IMR-90 (cell line): ENCODE data around the gene ACTR5. TPM values are rescaled to one million over a fixed set of nuclear protein-coding genes. Genes with fewer than 3 reads are reported as not detected.

Experiments used
- ATAC-seq: fragments of 200-7000 bp; cut with Tn5 transposase; 2 replicates; pipeline ENCODE4 v1.9.1; 2020; ENCODE audit warnings: low read depth, mild to moderate bottlenecking, moderate library complexity
- BruUV-seq: library from RNA; stranded (reverse); fragments of 400-500 nt; replicated peaks from 2 replicates; lab custom pipeline; 2021; lab: Mats Ljungman, UMichigan
- CTCF ChIA-PET: fragments of 300-600 bp; formaldehyde crosslinking; extraction: SDS; loops from one replicate; lab custom pipeline; 2021; ENCODE audit warnings: antibody characterized with exemption; lab: Yijun Ruan, JAX
- POLR2A ChIA-PET: fragments of 300-600 bp; sonication (Branson Sonifier 250); formaldehyde crosslinking; loops from one replicate; lab custom pipeline; 2022; ENCODE audit warnings: antibody characterized with exemption; ENCODE audit not compliant: unreplicated experiment; lab: Charles Lee
- DNase-seq: peaks from one replicate; pipeline ENCODE4 v3.0.0; 2013
- H2AFZ ChIP-seq: replicated peaks from 2 replicates; pipeline ENCODE3; 2013; ENCODE audit warnings: low read length, mild to moderate bottlenecking; ENCODE audit not compliant: poor library complexity
- H2AK5ac ChIP-seq: 2 replicates; pipeline ENCODE4 v1.6.1; 2013; ENCODE audit warnings: low read depth, low read length, inconsistent platforms
- H2AK9ac ChIP-seq: replicated peaks from 2 replicates; pipeline ENCODE3; 2013; ENCODE audit warnings: mild to moderate bottlenecking, low read depth, low read length, moderate library complexity; ENCODE audit not compliant: poor library complexity
- H2BK120ac ChIP-seq: 2 replicates; pipeline ENCODE4 v1.6.1; 2013; ENCODE audit warnings: low read depth, low read length, inconsistent platforms
- H2BK15ac ChIP-seq: 3 replicates; pipeline ENCODE4 v1.6.1; 2013; ENCODE audit warnings: low read depth, low read length, inconsistent platforms
- H2BK20ac ChIP-seq: 2 replicates; pipeline ENCODE4 v1.6.1; 2013; ENCODE audit warnings: low read depth, mild to moderate bottlenecking, inconsistent platforms, low read length, moderate library complexity
- H2BK5ac ChIP-seq: 2 replicates; pipeline ENCODE4 v1.6.1; 2013; ENCODE audit warnings: mild to moderate bottlenecking, low read depth, low read length, inconsistent platforms; ENCODE audit not compliant: poor library complexity, severe bottlenecking
- H3K14ac ChIP-seq: replicated peaks from 2 replicates; pipeline ENCODE4 v1.6.1; 2013; ENCODE audit warnings: low read depth, low read length, inconsistent platforms
- H3K18ac ChIP-seq: 2 replicates; pipeline ENCODE4 v1.6.1; 2013; ENCODE audit warnings: low read depth, low read length, control low read depth
- H3K23ac ChIP-seq: 2 replicates; pipeline ENCODE4 v1.6.1; 2013; ENCODE audit warnings: low read depth, low read length, inconsistent platforms
- H3K27ac ChIP-seq: 2 replicates; pipeline ENCODE4 v1.5.1; 2013; ENCODE audit warnings: mild to moderate bottlenecking, control low read depth, low read length; ENCODE audit not compliant: insufficient read depth
- H3K27me3 ChIP-seq: 2 replicates; pipeline ENCODE4 v1.6.1; 2013; ENCODE audit warnings: low read length; ENCODE audit not compliant: control insufficient read depth, insufficient read depth
- H3K36me3 ChIP-seq: 2 replicates; pipeline ENCODE4 v1.6.1; 2013; ENCODE audit warnings: low read length, mixed read lengths; ENCODE audit not compliant: control insufficient read depth, insufficient read depth
- H3K4ac ChIP-seq: 2 replicates; pipeline ENCODE4 v1.6.1; 2013; ENCODE audit warnings: low read depth, low read length, inconsistent platforms
- H3K4me1 ChIP-seq: 2 replicates; pipeline ENCODE4 v1.6.1; 2013; ENCODE audit warnings: low read length, mixed read lengths; ENCODE audit not compliant: control insufficient read depth, insufficient read depth
- H3K4me2 ChIP-seq: 2 replicates; pipeline ENCODE4 v1.6.1; 2013; ENCODE audit warnings: low read depth, mild to moderate bottlenecking, control low read depth, low read length, moderate library complexity
- H3K4me3 ChIP-seq: 2 replicates; pipeline ENCODE4 v1.5.1; 2013; ENCODE audit warnings: low read depth, mild to moderate bottlenecking, control low read depth, low read length, moderate library complexity; ENCODE audit not compliant: insufficient read depth
- H3K56ac ChIP-seq: 2 replicates; pipeline ENCODE4 v1.6.1; 2013; ENCODE audit warnings: low read length, inconsistent platforms; ENCODE audit not compliant: insufficient read depth; ENCODE audit errors: extremely low read depth
- H3K79me1 ChIP-seq, 2 experiments: 2 replicates each; pipeline ENCODE4 v1.6.1; 2013; ENCODE audit warnings: low read length in 2 of 2, inconsistent platforms in 1 of 2, low read depth in 1 of 2
- H3K9ac ChIP-seq: 2 replicates; pipeline ENCODE4 v1.6.1; 2013; ENCODE audit warnings: low read depth, low read length, control low read depth
- H3K9me1 ChIP-seq: 2 replicates; pipeline ENCODE4 v1.6.1; 2013; ENCODE audit warnings: low read length, inconsistent platforms; ENCODE audit not compliant: insufficient read depth
- H3K9me3 ChIP-seq: 2 replicates; pipeline ENCODE4 v1.6.1; 2013; ENCODE audit warnings: low read length; ENCODE audit not compliant: control insufficient read depth, insufficient read depth
- H4K20me1 ChIP-seq: 2 replicates; pipeline ENCODE4 v1.6.1; 2013; ENCODE audit warnings: low read length, inconsistent platforms; ENCODE audit not compliant: insufficient read depth
- H4K5ac ChIP-seq: 2 replicates; pipeline ENCODE4 v1.6.1; 2013; ENCODE audit warnings: mild to moderate bottlenecking, low read depth, low read length, control low read depth
- H4K8ac ChIP-seq, 2 experiments: 2 replicates each; pipeline ENCODE4 v1.6.1; 2013; ENCODE audit warnings: low read depth in 2 of 2, low read length in 2 of 2, control low read depth in 1 of 2, inconsistent platforms in 1 of 2
- H4K91ac ChIP-seq: 2 replicates; pipeline ENCODE4 v1.6.1; 2013; ENCODE audit warnings: low read depth, low read length, inconsistent platforms; ENCODE audit not compliant: insufficient read depth
- BHLHE40 ChIP-seq: fragments of 150-350 bp; IDR thresholded peaks from 2 replicates; pipeline ENCODE4 v1.6.1; 2016; ENCODE audit warnings: mild to moderate bottlenecking, low read depth, low read length
- CEBPB ChIP-seq: IDR thresholded peaks from 2 replicates; pipeline ENCODE4 v1.6.1; 2012; ENCODE audit warnings: low read depth, low read length, improper control_type of control experiment
- FOS ChIP-seq: fragments of 150-350 bp; IDR thresholded peaks from 2 replicates; pipeline ENCODE4 v1.6.1; 2016; ENCODE audit warnings: low read depth, low read length
- MAZ ChIP-seq: IDR thresholded peaks from 2 replicates; pipeline ENCODE4 v1.6.1; 2012; ENCODE audit warnings: low read depth, mild to moderate bottlenecking, low read length, improper control_type of control experiment, moderate library complexity, borderline replicate concordance
- MXI1 ChIP-seq: IDR thresholded peaks from 2 replicates; pipeline ENCODE4 v1.6.1; 2012; ENCODE audit warnings: low read depth, mild to moderate bottlenecking, low read length, moderate library complexity, borderline replicate concordance
- NFE2L2 ChIP-seq: fragments of 150-350 bp; IDR thresholded peaks from 2 replicates; pipeline ENCODE4 v1.6.1; 2016; ENCODE audit warnings: low read depth, mild to moderate bottlenecking, low read length
- POLR2A ChIP-seq: IDR thresholded peaks from 2 replicates; pipeline ENCODE4 v1.6.1; 2012; ENCODE audit warnings: mild to moderate bottlenecking, low read depth, low read length
- RAD21 ChIP-seq: IDR thresholded peaks from 2 replicates; pipeline ENCODE4 v1.6.1; 2012; ENCODE audit warnings: low read length, improper control_type of control experiment
- RCOR1 ChIP-seq: IDR thresholded peaks from 2 replicates; pipeline ENCODE4 v1.6.1; 2012; ENCODE audit warnings: mild to moderate bottlenecking, low read length, improper control_type of control experiment; ENCODE audit not compliant: insufficient replicate concordance
- RFX5 ChIP-seq: IDR thresholded peaks from 2 replicates; pipeline ENCODE4 v1.8.0; 2012; ENCODE audit warnings: low read depth, mild to moderate bottlenecking, low read length, moderate library complexity
- SMC3 ChIP-seq: fragments of 150-350 bp; IDR thresholded peaks from 2 replicates; pipeline ENCODE4 v1.6.1; 2016; ENCODE audit warnings: low read depth, mild to moderate bottlenecking, antibody characterized with exemption, low read length, moderate library complexity
- WGBS, 2 experiments: methylation state at CpG; one replicate each; pipeline versions ENCODE4 v1.1.5 to v1.1.7; 2013; ENCODE audit warnings: missing lambda C conversion rate in 2 of 2; ENCODE audit not compliant: insufficient read length in 1 of 2; ENCODE audit errors: extremely low coverage in 2 of 2; 5-methylcytosine and 5-hydroxymethylcytosine counted together
- dilution Hi-C: fragments of 300-500 bp; cut with HindIII; formaldehyde crosslinking; loops from one replicate; pipeline ENCODE4 v1.14.3; 2018; ENCODE audit warnings: low sequenced_read_pairs; ENCODE audit not compliant: unreplicated experiment
- in situ Hi-C: fragments of 300-500 bp; cut with MboI; formaldehyde crosslinking; loops from 3 replicates; pipeline ENCODE4 v1.14.3; 2019; ENCODE audit warnings: low sequenced_read_pairs, inconsistent platforms, mixed read lengths
- intact Hi-C: fragments of 100-400 bp; cut with micrococcal nuclease; formaldehyde crosslinking; loops from 2 replicates; pipeline ENCODE4 v1.10.0; 2022
- polyA plus RNA-seq, 3 experiments: library from polyadenylated mRNA; depleted of rRNA; stranded (reverse); fragments of >200 nt; gene quantifications; 2 replicates each; pipeline ENCODE4 v1.2.3, GENCODE V29; 2012; ENCODE audit warnings: low replicate concordance in 1 of 3
- total RNA-seq: library from RNA; depleted of rRNA; stranded (reverse); fragments of >200 nt; gene quantifications from 2 replicates; pipeline ENCODE4 v1.2.3, GENCODE V29; 2012
- TF ChIP-seq, protein P1 (sequence below): conservative IDR thresholded peaks from 2 replicates; pipeline ENCODE4 v1.5.1; 2012; ENCODE audit warnings: mild to moderate bottlenecking, low read depth, low read length, improper control_type of control experiment
- TF ChIP-seq, protein P2 (sequence below): fragments of 150-350 bp; IDR thresholded peaks from 2 replicates; pipeline ENCODE4 v1.6.1; 2016; ENCODE audit warnings: low read depth, mild to moderate bottlenecking, low read length, moderate library complexity, borderline replicate concordance
- TF ChIP-seq, protein P3 (sequence below): fragments of 150-350 bp; IDR thresholded peaks from 2 replicates; pipeline ENCODE4 v1.6.1; 2017; ENCODE audit warnings: mild to moderate bottlenecking, antibody characterized with exemption, low read length, low read depth

The ACTR5 gene
- total and polyA plus RNA-seq, 2 of the 4 experiments (the other 2 are of a cell fraction) = 5.9 to 6.6 TPM

DNA sequence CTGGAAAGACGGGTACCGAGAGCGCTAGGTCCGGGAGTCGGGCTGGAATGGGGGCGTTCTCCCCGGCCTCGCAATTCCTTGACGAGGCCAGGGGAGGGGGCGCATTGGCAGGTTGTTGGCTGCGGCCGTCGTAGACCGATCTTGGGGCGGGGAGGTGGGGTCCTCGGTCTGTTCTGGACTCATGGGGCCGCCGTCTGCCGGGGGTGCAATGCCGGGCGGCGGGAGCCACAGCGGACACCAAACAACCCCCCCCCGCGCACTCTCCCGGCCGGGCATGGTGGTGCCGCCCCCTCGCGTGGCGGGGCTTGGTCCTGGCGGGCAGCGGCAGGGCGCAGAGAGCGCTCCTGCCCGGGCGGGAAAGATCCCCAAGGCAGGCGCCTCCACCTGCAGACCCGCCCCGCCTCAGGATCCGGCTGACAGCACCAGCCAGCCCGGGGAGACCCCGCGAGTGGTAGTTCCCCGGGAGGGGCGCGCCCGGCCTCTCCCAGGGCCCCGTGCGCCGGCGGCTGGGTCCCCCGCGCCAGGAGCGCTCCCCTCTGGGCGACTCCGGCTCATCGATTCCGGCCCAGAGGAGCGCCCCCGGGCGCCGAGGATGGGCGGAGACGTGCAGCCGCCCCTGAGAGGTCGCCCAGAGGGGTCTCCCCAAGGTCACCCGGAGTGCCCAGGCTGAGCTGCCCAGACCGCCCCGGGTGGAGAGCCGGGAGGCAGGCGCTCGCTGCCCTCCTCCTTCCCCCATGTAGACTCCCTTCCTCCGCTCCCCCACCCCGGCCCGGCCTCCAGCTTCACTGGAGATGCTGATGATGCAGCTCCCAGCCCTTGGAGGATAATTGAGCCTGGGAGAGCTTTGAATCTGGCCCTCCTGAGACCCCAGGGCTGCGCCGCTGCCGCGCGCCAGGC, 57.9 kb downstream of the ACTR5 start:
- Histone ChIP-seq H2BK15ac (no peak overlapping the region), H3K9me1 (no peaks in the 10 kb centered on the region), H3K4ac (no peak overlapping the region), H2AK5ac (no peak overlapping the region), H3K4me2 (peak overlapping the region; percentile 28; the same call in 1 of the 2 replicates), H4K5ac (no peak overlapping the region), H4K20me1 (no peaks in the 10 kb centered on the region), H2AFZ (peak overlapping the region; percentile 81), H3K14ac (no peak overlapping the region), H3K9me3 (no peaks in the 10 kb centered on the region), H3K27ac (no peak overlapping the region), H2BK5ac (no peak overlapping the region), H2BK120ac (no peak overlapping the region), H3K9ac (no peak overlapping the region), H3K18ac (no peak overlapping the region), H4K91ac (no peak overlapping the region), H3K27me3 (peaks cover 59% of the 10 kb centered on the region), H3K56ac (no peak overlapping the region), H4K8ac (no peak overlapping the region), H3K23ac (no peak overlapping the region), H3K4me1 (no peaks in the 10 kb centered on the region), H3K79me1 (no peaks in the 10 kb centered on the region), H2AK9ac (no peak overlapping the region), H2BK20ac (no peak overlapping the region), H3K4me3 (no peak overlapping the region; the same call in 1 of the 2 replicates), H3K36me3 (no peaks in the 10 kb centered on the region)
- no TSS peak for BruUV-seq
- DNase-seq (no peak), ATAC-seq (peak; percentile 21)
- 0% methylated on average over 13 of the region's 81 CpGs; no CpG with 5 or more reads in 1 of the 2 experiments for WGBS, 2 experiments
- intact Hi-C loops (no loop called here), dilution Hi-C loops (no loop called here), in situ Hi-C loops (no loop called here)
- ChIA-PET CTCF (interaction anchor here (0.6 kb wide), 1 partner anchor 1269 kb away, joined by 3 read pairs; no protein-coding TSS in a partner anchor), POLR2A (interaction anchor here (0.6 kb wide), 1 partner anchor 221 kb away, joined by 3 read pairs; no protein-coding TSS in a partner anchor)
- TF ChIP-seq RCOR1 (no peak), FOS (no peak), BHLHE40 (no peak), MXI1 (no peak), RAD21 (no peak), POLR2A (no peak), MAZ (no peak), CEBPB (no peak), RFX5 (no peak), SMC3 (no peak), NFE2L2 (no peak)
- TF ChIP-seq, protein P1, sequence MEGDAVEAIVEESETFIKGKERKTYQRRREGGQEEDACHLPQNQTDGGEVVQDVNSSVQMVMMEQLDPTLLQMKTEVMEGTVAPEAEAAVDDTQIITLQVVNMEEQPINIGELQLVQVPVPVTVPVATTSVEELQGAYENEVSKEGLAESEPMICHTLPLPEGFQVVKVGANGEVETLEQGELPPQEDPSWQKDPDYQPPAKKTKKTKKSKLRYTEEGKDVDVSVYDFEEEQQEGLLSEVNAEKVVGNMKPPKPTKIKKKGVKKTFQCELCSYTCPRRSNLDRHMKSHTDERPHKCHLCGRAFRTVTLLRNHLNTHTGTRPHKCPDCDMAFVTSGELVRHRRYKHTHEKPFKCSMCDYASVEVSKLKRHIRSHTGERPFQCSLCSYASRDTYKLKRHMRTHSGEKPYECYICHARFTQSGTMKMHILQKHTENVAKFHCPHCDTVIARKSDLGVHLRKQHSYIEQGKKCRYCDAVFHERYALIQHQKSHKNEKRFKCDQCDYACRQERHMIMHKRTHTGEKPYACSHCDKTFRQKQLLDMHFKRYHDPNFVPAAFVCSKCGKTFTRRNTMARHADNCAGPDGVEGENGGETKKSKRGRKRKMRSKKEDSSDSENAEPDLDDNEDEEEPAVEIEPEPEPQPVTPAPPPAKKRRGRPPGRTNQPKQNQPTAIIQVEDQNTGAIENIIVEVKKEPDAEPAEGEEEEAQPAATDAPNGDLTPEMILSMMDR = no peak
- TF ChIP-seq, protein P2, sequence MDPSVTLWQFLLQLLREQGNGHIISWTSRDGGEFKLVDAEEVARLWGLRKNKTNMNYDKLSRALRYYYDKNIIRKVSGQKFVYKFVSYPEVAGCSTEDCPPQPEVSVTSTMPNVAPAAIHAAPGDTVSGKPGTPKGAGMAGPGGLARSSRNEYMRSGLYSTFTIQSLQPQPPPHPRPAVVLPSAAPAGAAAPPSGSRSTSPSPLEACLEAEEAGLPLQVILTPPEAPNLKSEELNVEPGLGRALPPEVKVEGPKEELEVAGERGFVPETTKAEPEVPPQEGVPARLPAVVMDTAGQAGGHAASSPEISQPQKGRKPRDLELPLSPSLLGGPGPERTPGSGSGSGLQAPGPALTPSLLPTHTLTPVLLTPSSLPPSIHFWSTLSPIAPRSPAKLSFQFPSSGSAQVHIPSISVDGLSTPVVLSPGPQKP = no peak
- TF ChIP-seq, protein P3, sequence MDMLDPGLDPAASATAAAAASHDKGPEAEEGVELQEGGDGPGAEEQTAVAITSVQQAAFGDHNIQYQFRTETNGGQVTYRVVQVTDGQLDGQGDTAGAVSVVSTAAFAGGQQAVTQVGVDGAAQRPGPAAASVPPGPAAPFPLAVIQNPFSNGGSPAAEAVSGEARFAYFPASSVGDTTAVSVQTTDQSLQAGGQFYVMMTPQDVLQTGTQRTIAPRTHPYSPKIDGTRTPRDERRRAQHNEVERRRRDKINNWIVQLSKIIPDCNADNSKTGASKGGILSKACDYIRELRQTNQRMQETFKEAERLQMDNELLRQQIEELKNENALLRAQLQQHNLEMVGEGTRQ = no peak
